Myocyte (in vitro differentiated cells): ENCODE measurements around the gene MRPL46. TPM values are rescaled to one million over a fixed set of nuclear protein-coding genes. Genes with fewer than 3 reads are reported as not detected.
"Not testable (repeated sequence)": the region's sequence is repeated elsewhere in the genome, so short reads cannot be mapped to it uniquely, and the experiment has no call there.

Source experiments
- DNase-seq: peaks from one replicate; pipeline ENCODE4 v3.0.0-alpha.2; 2012; ENCODE audit warnings: low read depth
- total RNA-seq: library from RNA; depleted of rRNA; stranded (reverse); fragments of >200 nt; gene quantifications from 2 replicates; pipeline ENCODE4 v1.2.3, GENCODE V29; 2014

The MRPL46 gene
- total RNA-seq, 1 donor from 2014 or later = 25.7 TPM

GRCh38 chr15:88447206-88447605 lies 20.0 kb downstream of the MRPL46 start:
- no peak for DNase-seq

GRCh38 chr15:88441076-88441730 lies 26.0 kb downstream of the MRPL46 start:
- no peak for DNase-seq

- no peak for DNase-seq
These were observed 27.2 kb downstream of the MRPL46 start for GRCh38 chr15:88440021-88440420.

- DNase-seq = no peak
These were observed 29.0 kb downstream of the MRPL46 start for GRCh38 chr15:88438181-88438580.

GRCh38 chr15:88434106-88434505 lies 33.1 kb downstream of the MRPL46 start:
- not testable (repeated sequence) for DNase-seq

GRCh38 chr15:88433046-88433685 lies 34.0 kb downstream of the MRPL46 start:
- DNase-seq = no peak

GRCh38 chr15:88431441-88431840 lies 35.7 kb downstream of the MRPL46 start:
- DNase-seq = no peak

- no peak for DNase-seq
These were observed 37.1 kb downstream of the MRPL46 start for GRCh38 chr15:88430051-88430450.

- no peak for DNase-seq
These were observed 38.2 kb downstream of the MRPL46 start for GRCh38 chr15:88428805-88429605.

- no peak for DNase-seq
These were observed 39.1 kb downstream of the MRPL46 start for GRCh38 chr15:88428053-88428452.

- DNase-seq = no peak
These were observed 40.9 kb downstream of the MRPL46 start for GRCh38 chr15:88426304-88426703.

- no peak for DNase-seq
These were observed 43.9 kb downstream of the MRPL46 start for GRCh38 chr15:88423331-88423730.

GRCh38 chr15:88419830-88420229 lies 47.4 kb downstream of the MRPL46 start:
- no peak for DNase-seq

Other genes starting within 250 kb of the MRPL46 start
- 0.26 and 0.32 TPM in 2 replicates for gene NTRK3, start 210.6 kb downstream of the MRPL46 start, total RNA-seq
- gene MRPS11, start 320 bp upstream of the MRPL46 start, total RNA-seq = 47.9 and 50.4 TPM in 2 replicates
- 7.2 and 9.1 TPM in 2 replicates for gene DET1, start 79.3 kb upstream of the MRPL46 start, total RNA-seq
- 50.3 and 52.3 TPM in 2 replicates for gene AEN, start 154.0 kb upstream of the MRPL46 start, total RNA-seq
- gene ISG20, start 171.6 kb upstream of the MRPL46 start, total RNA-seq = 0.16 and 0.29 TPM in 2 replicates